Measurements from ENCODE around the gene CCZ1. TPM values are rescaled to one million over a fixed set of nuclear protein-coding genes. Genes with fewer than 3 reads are reported as not detected.
A peak's percentile ranks its signal among the peaks of the same experiment; 100 is the strongest.
"Not testable (repeated sequence)": the region's sequence is repeated elsewhere in the genome, so short reads cannot be mapped to it uniquely, and the experiment has no call there.

CCZ1 gene
- total RNA-seq (2014; rRNA removed; shearing (Covaris generic)) (91.9 and 93.7 TPM in 2 replicates), polyA plus RNA-seq (2016; fragmentation: Nextera tagmentation; extraction: Ambion mirVana) (124 and 140 TPM in 2 replicates)
- long read RNA-seq, transcript CCZ1-201 (15 exons, 1,802 nt) = major isoform, 14 of 18 reads
- long read RNA-seq, partial matches to known transcripts = 2 of 18 reads
- long read RNA-seq, other reads (novel, unspliced or antisense) = 2 of 18 reads

DNA sequence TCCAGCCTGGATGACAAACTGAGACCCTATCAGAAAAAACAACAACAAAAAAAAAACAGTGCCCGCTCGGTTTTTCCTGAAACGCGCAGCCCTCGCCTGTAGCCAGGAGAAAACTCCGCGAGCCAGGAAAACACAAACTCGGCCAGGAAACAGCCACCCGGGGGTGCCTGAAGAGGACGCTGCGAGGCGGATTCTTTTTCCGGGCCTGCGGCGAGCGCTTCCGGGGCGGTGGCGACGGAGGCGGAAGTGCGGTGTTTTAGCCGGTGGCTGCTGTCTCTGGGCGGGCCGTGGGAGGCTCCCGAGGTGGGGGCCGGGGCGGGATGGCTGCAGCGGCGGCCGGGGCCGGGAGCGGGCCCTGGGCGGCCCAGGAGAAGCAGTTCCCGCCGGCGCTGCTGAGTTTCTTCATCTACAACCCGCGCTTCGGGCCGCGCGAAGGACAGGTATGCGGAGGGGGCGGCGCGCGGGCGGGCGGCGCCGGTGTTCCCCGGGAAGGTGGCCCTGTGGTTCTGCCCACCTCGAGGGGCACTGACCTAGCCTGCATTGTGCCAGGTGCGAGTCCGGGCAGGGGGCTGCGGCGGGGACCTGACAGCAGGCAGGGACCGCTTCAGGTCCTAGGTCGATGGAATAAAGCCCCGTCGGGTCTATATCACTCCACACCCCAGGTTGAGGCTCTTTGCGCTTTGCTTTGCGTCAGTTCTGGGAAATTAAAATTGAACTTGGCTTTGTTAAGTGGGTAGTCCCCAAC lies at the start of gene CCZ1:
Gene CCZ1, plus strand, starts transcription at position 254 of the 745 bp plus-strand sequence. Its CDS starts 67 bp downstream, at position 321.
- not testable (repeated sequence) for H3K36me3 ChIP-seq (ENCODE audit: insufficient read depth); H3K4me1 Mint-ChIP-seq; H4K20me1 ChIP-seq (replicated peaks; ENCODE audit: insufficient read depth); H3K9me3 Mint-ChIP-seq; H3K27ac Mint-ChIP-seq; H3K27ac ChIP-seq (ENCODE audit: low read depth); H3K79me2 ChIP-seq (replicated peaks; ENCODE audit: insufficient read depth); H2AFZ ChIP-seq; H3K27me3 ChIP-seq (ENCODE audit: insufficient read depth); H3K4me1 ChIP-seq (ENCODE audit: insufficient read depth); H3F3A ChIP-seq (replicated peaks; ENCODE audit: low read depth); H3K27me3 Mint-ChIP-seq (ENCODE audit: insufficient read depth, low read depth, poor library complexity); H3K9me2 ChIP-seq (ENCODE audit: insufficient read depth)
- Histone ChIP-seq H3K4me2 (peak within 1 kb of the TSS; percentile 62; the same call in 1 of the 2 replicates), H3K4me3 (peak within 1 kb of the TSS; percentile 45)
- ATAC-seq (peak; percentile 94), DNase-seq (ENCODE audit: low spot score) (peak; percentile 72)
- TF ChIP-seq, protein P1, sequence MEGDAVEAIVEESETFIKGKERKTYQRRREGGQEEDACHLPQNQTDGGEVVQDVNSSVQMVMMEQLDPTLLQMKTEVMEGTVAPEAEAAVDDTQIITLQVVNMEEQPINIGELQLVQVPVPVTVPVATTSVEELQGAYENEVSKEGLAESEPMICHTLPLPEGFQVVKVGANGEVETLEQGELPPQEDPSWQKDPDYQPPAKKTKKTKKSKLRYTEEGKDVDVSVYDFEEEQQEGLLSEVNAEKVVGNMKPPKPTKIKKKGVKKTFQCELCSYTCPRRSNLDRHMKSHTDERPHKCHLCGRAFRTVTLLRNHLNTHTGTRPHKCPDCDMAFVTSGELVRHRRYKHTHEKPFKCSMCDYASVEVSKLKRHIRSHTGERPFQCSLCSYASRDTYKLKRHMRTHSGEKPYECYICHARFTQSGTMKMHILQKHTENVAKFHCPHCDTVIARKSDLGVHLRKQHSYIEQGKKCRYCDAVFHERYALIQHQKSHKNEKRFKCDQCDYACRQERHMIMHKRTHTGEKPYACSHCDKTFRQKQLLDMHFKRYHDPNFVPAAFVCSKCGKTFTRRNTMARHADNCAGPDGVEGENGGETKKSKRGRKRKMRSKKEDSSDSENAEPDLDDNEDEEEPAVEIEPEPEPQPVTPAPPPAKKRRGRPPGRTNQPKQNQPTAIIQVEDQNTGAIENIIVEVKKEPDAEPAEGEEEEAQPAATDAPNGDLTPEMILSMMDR (conservative IDR thresholded peaks at IDR 0.05; ENCODE audit: low read depth in 2 of 2) = peak in 1 of 2 experiments; percentile 35; a peak in 2 of 4 replicates
- 0 out of 2 replicates have a peak, but pooled peaks have one; percentile 18 for TF ChIP-seq POLR2AphosphoS5 (IDR thresholded peaks at IDR 0.05; ENCODE audit: low read depth)
- Mint-ChIP-seq H3K36me3 (ENCODE audit: low read depth) (peaks cover 13% of the 10 kb centered on the region), H3K4me3 (peak within 1 kb of the TSS; percentile 84)

DNA sequence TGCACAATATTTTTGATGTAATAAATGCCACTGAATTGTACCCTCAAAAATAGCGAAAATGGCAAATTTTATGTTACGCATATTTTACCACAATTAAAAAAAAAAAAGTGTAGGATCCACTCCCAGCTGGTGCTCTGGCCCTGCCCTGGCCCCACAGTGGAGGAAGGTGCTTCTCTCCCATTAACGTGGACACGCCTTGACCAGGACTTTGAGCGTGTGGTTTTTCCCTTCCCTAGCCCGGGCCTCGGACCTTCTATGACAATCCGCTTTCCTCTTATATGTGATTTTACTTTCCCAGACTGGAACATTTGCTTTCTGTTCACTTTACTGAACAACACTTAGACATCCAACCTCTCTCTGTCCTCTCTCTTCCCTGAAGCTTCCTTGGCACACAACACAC lies 47.6 kb upstream of the CCZ1 start:
- ATAC-seq (no peak), DNase-seq (ENCODE audit: low spot score) (no peak)
- H2AFZ ChIP-seq = no peak overlapping the region
- H3K79me2 ChIP-seq (replicated peaks; ENCODE audit: insufficient read depth) = no peaks in the 10 kb centered on the region
- no peaks in the 10 kb centered on the region for H3K9me2 ChIP-seq (ENCODE audit: insufficient read depth)
- H4K20me1 ChIP-seq (replicated peaks; ENCODE audit: insufficient read depth) = no peaks in the 10 kb centered on the region
- Mint-ChIP-seq H3K4me3 (no peak overlapping the region), H3K4me1 (no peaks in the 10 kb centered on the region; the same call in 2 of the 3 replicates), H3K9me3 (no peaks in the 10 kb centered on the region), H3K27ac (no peak overlapping the region), H3K27me3 (ENCODE audit: insufficient read depth, low read depth, poor library complexity) (peaks cover 4% of the 10 kb centered on the region), H3K36me3 (ENCODE audit: low read depth) (no peaks in the 10 kb centered on the region)
- H3K27ac ChIP-seq (ENCODE audit: low read depth) = no peak overlapping the region
- H3K27me3 ChIP-seq (ENCODE audit: insufficient read depth) = no peaks in the 10 kb centered on the region
- H3K4me3 ChIP-seq = no peak overlapping the region
- no peak overlapping the region for H3K4me2 ChIP-seq
- H3F3A ChIP-seq (replicated peaks; ENCODE audit: low read depth) = no peaks in the 10 kb centered on the region
- no peaks in the 10 kb centered on the region for H3K36me3 ChIP-seq (ENCODE audit: insufficient read depth)
- H3K4me1 ChIP-seq (ENCODE audit: insufficient read depth) = no peaks in the 10 kb centered on the region
- TF ChIP-seq, protein P1 (conservative IDR thresholded peaks at IDR 0.05; ENCODE audit: low read depth in 2 of 2) = no peak
- TF ChIP-seq EZH2 (IDR thresholded peaks at IDR 0.05; ENCODE audit: low read depth, unreplicated experiment) = no peak
- TF ChIP-seq, protein P2, sequence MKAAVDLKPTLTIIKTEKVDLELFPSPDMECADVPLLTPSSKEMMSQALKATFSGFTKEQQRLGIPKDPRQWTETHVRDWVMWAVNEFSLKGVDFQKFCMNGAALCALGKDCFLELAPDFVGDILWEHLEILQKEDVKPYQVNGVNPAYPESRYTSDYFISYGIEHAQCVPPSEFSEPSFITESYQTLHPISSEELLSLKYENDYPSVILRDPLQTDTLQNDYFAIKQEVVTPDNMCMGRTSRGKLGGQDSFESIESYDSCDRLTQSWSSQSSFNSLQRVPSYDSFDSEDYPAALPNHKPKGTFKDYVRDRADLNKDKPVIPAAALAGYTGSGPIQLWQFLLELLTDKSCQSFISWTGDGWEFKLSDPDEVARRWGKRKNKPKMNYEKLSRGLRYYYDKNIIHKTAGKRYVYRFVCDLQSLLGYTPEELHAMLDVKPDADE (IDR thresholded peaks at IDR 0.05) = no peak
- TF ChIP-seq, protein P3, sequence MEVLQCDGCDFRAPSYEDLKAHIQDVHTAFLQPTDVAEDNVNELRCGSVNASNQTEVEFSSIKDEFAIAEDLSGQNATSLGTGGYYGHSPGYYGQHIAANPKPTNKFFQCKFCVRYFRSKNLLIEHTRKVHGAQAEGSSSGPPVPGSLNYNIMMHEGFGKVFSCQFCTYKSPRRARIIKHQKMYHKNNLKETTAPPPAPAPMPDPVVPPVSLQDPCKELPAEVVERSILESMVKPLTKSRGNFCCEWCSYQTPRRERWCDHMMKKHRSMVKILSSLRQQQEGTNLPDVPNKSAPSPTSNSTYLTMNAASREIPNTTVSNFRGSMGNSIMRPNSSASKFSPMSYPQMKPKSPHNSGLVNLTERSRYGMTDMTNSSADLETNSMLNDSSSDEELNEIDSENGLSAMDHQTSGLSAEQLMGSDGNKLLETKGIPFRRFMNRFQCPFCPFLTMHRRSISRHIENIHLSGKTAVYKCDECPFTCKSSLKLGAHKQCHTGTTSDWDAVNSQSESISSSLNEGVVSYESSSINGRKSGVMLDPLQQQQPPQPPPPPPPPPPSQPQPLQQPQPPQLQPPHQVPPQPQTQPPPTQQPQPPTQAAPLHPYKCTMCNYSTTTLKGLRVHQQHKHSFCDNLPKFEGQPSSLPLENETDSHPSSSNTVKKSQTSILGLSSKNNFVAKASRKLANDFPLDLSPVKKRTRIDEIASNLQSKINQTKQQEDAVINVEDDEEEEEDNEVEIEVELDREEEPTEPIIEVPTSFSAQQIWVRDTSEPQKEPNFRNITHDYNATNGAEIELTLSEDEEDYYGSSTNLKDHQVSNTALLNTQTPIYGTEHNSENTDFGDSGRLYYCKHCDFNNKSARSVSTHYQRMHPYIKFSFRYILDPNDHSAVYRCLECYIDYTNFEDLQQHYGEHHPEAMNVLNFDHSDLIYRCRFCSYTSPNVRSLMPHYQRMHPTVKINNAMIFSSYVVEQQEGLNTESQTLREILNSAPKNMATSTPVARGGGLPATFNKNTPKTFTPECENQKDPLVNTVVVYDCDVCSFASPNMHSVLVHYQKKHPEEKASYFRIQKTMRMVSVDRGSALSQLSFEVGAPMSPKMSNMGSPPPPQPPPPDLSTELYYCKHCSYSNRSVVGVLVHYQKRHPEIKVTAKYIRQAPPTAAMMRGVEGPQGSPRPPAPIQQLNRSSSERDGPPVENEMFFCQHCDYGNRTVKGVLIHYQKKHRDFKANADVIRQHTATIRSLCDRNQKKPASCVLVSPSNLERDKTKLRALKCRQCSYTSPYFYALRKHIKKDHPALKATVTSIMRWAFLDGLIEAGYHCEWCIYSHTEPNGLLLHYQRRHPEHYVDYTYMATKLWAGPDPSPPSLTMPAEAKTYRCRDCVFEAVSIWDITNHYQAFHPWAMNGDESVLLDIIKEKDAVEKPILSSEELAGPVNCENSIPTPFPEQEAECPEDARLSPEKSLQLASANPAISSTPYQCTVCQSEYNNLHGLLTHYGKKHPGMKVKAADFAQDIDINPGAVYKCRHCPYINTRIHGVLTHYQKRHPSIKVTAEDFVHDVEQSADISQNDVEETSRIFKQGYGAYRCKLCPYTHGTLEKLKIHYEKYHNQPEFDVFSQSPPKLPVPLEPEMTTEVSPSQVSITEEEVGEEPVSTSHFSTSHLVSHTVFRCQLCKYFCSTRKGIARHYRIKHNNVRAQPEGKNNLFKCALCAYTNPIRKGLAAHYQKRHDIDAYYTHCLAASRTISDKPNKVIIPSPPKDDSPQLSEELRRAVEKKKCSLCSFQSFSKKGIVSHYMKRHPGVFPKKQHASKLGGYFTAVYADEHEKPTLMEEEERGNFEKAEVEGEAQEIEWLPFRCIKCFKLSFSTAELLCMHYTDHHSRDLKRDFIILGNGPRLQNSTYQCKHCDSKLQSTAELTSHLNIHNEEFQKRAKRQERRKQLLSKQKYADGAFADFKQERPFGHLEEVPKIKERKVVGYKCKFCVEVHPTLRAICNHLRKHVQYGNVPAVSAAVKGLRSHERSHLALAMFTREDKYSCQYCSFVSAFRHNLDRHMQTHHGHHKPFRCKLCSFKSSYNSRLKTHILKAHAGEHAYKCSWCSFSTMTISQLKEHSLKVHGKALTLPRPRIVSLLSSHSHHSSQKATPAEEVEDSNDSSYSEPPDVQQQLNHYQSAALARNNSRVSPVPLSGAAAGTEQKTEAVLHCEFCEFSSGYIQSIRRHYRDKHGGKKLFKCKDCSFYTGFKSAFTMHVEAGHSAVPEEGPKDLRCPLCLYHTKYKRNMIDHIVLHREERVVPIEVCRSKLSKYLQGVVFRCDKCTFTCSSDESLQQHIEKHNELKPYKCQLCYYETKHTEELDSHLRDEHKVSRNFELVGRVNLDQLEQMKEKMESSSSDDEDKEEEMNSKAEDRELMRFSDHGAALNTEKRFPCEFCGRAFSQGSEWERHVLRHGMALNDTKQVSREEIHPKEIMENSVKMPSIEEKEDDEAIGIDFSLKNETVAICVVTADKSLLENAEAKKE (CRISPR knock-in tag; IDR thresholded peaks at IDR 0.05) = no peak
- TF ChIP-seq CREB1 (CRISPR knock-in tag; IDR thresholded peaks at IDR 0.05; ENCODE audit: low read depth) = no peak
- no peak for TF ChIP-seq ZNF331 (CRISPR knock-in tag; IDR thresholded peaks at IDR 0.05; ENCODE audit: low read depth)
- no peak for TF ChIP-seq JUNB (IDR thresholded peaks at IDR 0.05; ENCODE audit: unreplicated experiment)
- TF ChIP-seq POLR2AphosphoS5 (IDR thresholded peaks at IDR 0.05; ENCODE audit: low read depth) = no peak
